OCI-LY7 (cell line): Measurements from ENCODE around the gene CCDC102A.

Source experiments
- EZH2phosphoT487 ChIP-seq: fragments of 200-600 bp; sonication (generic); IDR thresholded peaks from 2 replicates; pipeline ENCODE4 v1.6.1; 2018; ENCODE audit warnings: low read depth, borderline replicate concordance, mild to moderate bottlenecking, mixed run types, antibody characterized with exemption, low read length, moderate library complexity, mixed read lengths
- TF ChIP-seq, protein P1 (sequence below): fragments of 200-600 bp; sonication (generic); conservative IDR thresholded peaks from 2 replicates; pipeline ENCODE4 v1.5.1; 2014; ENCODE audit warnings: mild to moderate bottlenecking, antibody characterized with exemption, low read length, moderate library complexity, mixed read lengths

DNA sequence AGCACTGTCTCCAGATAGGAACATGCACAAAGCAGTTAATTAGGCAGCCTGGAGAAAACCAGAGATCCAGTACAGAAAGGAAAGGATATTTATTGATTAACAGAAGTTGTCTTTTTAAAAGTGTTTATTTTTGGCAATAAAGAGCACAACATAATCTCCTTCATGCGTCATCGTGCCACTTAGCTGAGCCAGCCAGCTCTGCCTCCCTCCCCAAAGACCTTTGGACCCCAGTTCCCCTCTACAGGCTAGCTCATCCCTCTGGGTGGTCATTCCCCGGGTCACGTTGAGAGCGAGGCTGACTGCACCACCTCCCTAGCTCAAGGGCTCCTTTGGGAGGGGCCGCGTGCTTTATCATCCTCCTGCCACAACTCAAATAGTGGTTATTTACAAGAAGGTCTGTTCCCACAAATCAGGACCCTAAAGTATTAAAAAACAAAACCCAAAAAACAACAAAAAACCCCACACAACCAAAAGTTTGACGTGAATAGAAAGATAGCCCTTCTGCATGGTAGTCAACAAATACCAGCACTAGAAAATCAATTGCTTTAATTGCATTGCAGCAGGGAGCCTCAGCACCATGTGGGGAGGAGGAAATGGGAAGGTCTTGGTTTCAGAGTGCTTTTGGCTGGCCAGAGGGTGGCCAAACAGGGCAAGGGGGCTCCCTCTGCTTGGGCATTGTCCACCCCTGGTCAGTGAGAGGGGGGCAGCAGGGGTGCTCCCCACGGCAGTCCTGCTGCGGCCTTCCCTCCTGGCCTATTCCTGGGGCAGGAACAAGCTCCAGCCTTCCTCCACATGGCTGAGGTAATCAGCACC, 64.3 kb downstream of the CCDC102A start:
- TF ChIP-seq, protein P1, sequence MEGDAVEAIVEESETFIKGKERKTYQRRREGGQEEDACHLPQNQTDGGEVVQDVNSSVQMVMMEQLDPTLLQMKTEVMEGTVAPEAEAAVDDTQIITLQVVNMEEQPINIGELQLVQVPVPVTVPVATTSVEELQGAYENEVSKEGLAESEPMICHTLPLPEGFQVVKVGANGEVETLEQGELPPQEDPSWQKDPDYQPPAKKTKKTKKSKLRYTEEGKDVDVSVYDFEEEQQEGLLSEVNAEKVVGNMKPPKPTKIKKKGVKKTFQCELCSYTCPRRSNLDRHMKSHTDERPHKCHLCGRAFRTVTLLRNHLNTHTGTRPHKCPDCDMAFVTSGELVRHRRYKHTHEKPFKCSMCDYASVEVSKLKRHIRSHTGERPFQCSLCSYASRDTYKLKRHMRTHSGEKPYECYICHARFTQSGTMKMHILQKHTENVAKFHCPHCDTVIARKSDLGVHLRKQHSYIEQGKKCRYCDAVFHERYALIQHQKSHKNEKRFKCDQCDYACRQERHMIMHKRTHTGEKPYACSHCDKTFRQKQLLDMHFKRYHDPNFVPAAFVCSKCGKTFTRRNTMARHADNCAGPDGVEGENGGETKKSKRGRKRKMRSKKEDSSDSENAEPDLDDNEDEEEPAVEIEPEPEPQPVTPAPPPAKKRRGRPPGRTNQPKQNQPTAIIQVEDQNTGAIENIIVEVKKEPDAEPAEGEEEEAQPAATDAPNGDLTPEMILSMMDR: no peak
- TF ChIP-seq EZH2phosphoT487: no peak
